WTC11 (cell line): ENCODE results near the gene YY1AP1.
"Not testable (repeated sequence)": the region's sequence is repeated elsewhere in the genome, so short reads cannot be mapped to it uniquely, and the experiment has no call there.

ENCODE experiments used
- ZNF423 ChIP-seq: fragments of 250-450 bp; sonication (Bioruptor Pico); IDR thresholded peaks from 2 replicates; pipeline ENCODE4 v2.1.2; 2022; ENCODE audit warnings: mild to moderate bottlenecking, moderate library complexity
- TF ChIP-seq, protein P1 (sequence below): fragments of 200-600 bp; IDR thresholded peaks from 2 replicates; pipeline ENCODE4 v1.8.0; 2022; ENCODE audit warnings: antibody characterized with exemption

- TF ChIP-seq ZNF423 (CRISPR knock-in tag): not testable (repeated sequence)
- TF ChIP-seq, protein P1, sequence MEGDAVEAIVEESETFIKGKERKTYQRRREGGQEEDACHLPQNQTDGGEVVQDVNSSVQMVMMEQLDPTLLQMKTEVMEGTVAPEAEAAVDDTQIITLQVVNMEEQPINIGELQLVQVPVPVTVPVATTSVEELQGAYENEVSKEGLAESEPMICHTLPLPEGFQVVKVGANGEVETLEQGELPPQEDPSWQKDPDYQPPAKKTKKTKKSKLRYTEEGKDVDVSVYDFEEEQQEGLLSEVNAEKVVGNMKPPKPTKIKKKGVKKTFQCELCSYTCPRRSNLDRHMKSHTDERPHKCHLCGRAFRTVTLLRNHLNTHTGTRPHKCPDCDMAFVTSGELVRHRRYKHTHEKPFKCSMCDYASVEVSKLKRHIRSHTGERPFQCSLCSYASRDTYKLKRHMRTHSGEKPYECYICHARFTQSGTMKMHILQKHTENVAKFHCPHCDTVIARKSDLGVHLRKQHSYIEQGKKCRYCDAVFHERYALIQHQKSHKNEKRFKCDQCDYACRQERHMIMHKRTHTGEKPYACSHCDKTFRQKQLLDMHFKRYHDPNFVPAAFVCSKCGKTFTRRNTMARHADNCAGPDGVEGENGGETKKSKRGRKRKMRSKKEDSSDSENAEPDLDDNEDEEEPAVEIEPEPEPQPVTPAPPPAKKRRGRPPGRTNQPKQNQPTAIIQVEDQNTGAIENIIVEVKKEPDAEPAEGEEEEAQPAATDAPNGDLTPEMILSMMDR: not testable (repeated sequence)
Observed at GRCh38 chr1:155718524-155719115, 30.0 kb upstream of the YY1AP1 start.
